CD4-positive, alpha-beta T cell treated with Interleukin-1 beta for 1 hour (primary cell): ENCODE measurements around the gene MTG2.

Source experiments
- DNase-seq, 2 donors: peaks; one replicate each; pipeline ENCODE4 v3.0.0-alpha.2; 2020 to 2022

MTG2 gene

GRCh38 chr20:62222972-62223371 is 40.1 kb downstream of the MTG2 start:
- DNase-seq: no peak

GRCh38 chr20:62223571-62223970 is 40.7 kb downstream of the MTG2 start:
- DNase-seq: no peak

- DNase-seq: no peak
Measured at GRCh38 chr20:62224113-62224855, 41.5 kb downstream of the MTG2 start.

GRCh38 chr20:62225026-62225425 is 42.2 kb downstream of the MTG2 start:
- no peak for DNase-seq

GRCh38 chr20:62225820-62226635 is 43.2 kb downstream of the MTG2 start:
- DNase-seq: no peak

GRCh38 chr20:62226707-62227590 is 44.1 kb downstream of the MTG2 start:
- no peak for DNase-seq

- no peak for DNase-seq
Measured at GRCh38 chr20:62227591-62227976, 44.8 kb downstream of the MTG2 start.

GRCh38 chr20:62227977-62228958 is 45.4 kb downstream of the MTG2 start:
- DNase-seq: no peak

GRCh38 chr20:62228982-62229545 is 46.2 kb downstream of the MTG2 start:
- DNase-seq: no peak

- DNase-seq: no peak
Measured at GRCh38 chr20:62229667-62230066, 46.8 kb downstream of the MTG2 start.

GRCh38 chr20:62230276-62230675 is 47.4 kb downstream of the MTG2 start:
- DNase-seq: no peak

- no peak for DNase-seq
Measured at GRCh38 chr20:62230696-62231095, 47.9 kb downstream of the MTG2 start.

- no peak for DNase-seq
Measured at GRCh38 chr20:62231292-62231691, 48.5 kb downstream of the MTG2 start.

GRCh38 chr20:62232194-62232593 is 49.4 kb downstream of the MTG2 start:
- DNase-seq: no peak

GRCh38 chr20:62232770-62233645 is 50.2 kb downstream of the MTG2 start:
- DNase-seq: no peak

- no peak for DNase-seq
Measured at GRCh38 chr20:62233684-62234083, 50.9 kb downstream of the MTG2 start.

GRCh38 chr20:62234339-62234738 is 51.5 kb downstream of the MTG2 start:
- DNase-seq: no peak

GRCh38 chr20:62235001-62235776 is 52.4 kb downstream of the MTG2 start:
- DNase-seq: no peak

- no peak for DNase-seq
Measured at GRCh38 chr20:62235777-62236157, 52.9 kb downstream of the MTG2 start.

- DNase-seq: no peak
Measured at GRCh38 chr20:62236200-62236599, 53.4 kb downstream of the MTG2 start.
